NCI-H2029 (cell line): ENCODE measurements around the gene IL20.

Experiments
- DNase-seq: peaks from one replicate; lab custom pipeline; 2025; lab: John Stamatoyannopoulos, UW

The IL20 gene

GRCh38 chr1:206904423-206905142 is 39.2 kb downstream of the IL20 start:
- no peak for DNase-seq

- DNase-seq = no peak
Measured at GRCh38 chr1:206905295-206906164, 40.1 kb downstream of the IL20 start.

- no peak for DNase-seq
Measured at GRCh38 chr1:206907304-206907991, 42.0 kb downstream of the IL20 start.

- no peak for DNase-seq
Measured at GRCh38 chr1:206908038-206908437, 42.6 kb downstream of the IL20 start.

- DNase-seq = peak; percentile 94
Measured at GRCh38 chr1:206909161-206909882, 43.9 kb downstream of the IL20 start.

GRCh38 chr1:206909883-206910318 is 44.5 kb downstream of the IL20 start:
- DNase-seq = peak; percentile 43

GRCh38 chr1:206911064-206911663 is 45.7 kb downstream of the IL20 start:
- peak; percentile 19 for DNase-seq

- peak; percentile 67 for DNase-seq
Measured at GRCh38 chr1:206912445-206913095, 47.1 kb downstream of the IL20 start.

GRCh38 chr1:206913766-206914537 is 48.5 kb downstream of the IL20 start:
- no peak for DNase-seq

- DNase-seq = no peak
Measured at GRCh38 chr1:206915030-206915735, 49.8 kb downstream of the IL20 start.

GRCh38 chr1:206916000-206916709 is 50.7 kb downstream of the IL20 start:
- DNase-seq = no peak

GRCh38 chr1:206918076-206918475 is 52.7 kb downstream of the IL20 start:
- no peak for DNase-seq
